NCI-H2196 treated with DMSO at 0.1 percent for 48 hours (cell line): Measurements from ENCODE around the gene VAV3.
A peak's percentile ranks its signal among the peaks of the same experiment; 100 is the strongest.
"Not testable (repeated sequence)": the region's sequence is repeated elsewhere in the genome, so short reads cannot be mapped to it uniquely, and the experiment has no call there.

ENCODE experiments used
- DNase-seq: peaks from one replicate; lab custom pipeline; 2025; ENCODE audit not compliant: unreplicated experiment; lab: John Stamatoyannopoulos, UW

VAV3 gene

GRCh38 chr1:107762751-107763390, 202.1 kb downstream of the VAV3 start:
- no peak for DNase-seq

- DNase-seq = no peak
Observed at GRCh38 chr1:107760065-107760464, 204.9 kb downstream of the VAV3 start.

GRCh38 chr1:107750364-107750959, 214.5 kb downstream of the VAV3 start:
- peak; percentile 6 for DNase-seq

GRCh38 chr1:107748531-107748930, 216.4 kb downstream of the VAV3 start:
- DNase-seq = no peak

GRCh38 chr1:107741242-107741641, 223.7 kb downstream of the VAV3 start:
- no peak for DNase-seq

GRCh38 chr1:107740579-107740978, 224.4 kb downstream of the VAV3 start:
- DNase-seq = no peak

GRCh38 chr1:107739651-107740050, 225.3 kb downstream of the VAV3 start:
- DNase-seq = no peak

- DNase-seq = no peak
Observed at GRCh38 chr1:107739201-107739600, 225.8 kb downstream of the VAV3 start.

- not testable (repeated sequence) for DNase-seq
Observed at GRCh38 chr1:107733401-107733800, 231.6 kb downstream of the VAV3 start.

GRCh38 chr1:107727866-107728265, 237.1 kb downstream of the VAV3 start:
- DNase-seq = no peak

GRCh38 chr1:107726860-107727259, 238.1 kb downstream of the VAV3 start:
- no peak for DNase-seq

GRCh38 chr1:107724648-107725047, 240.3 kb downstream of the VAV3 start:
- no peak for DNase-seq

GRCh38 chr1:107720210-107720609, 244.8 kb downstream of the VAV3 start:
- not testable (repeated sequence) for DNase-seq

- no peak for DNase-seq
Observed at GRCh38 chr1:107710005-107710404, 255.0 kb downstream of the VAV3 start.

GRCh38 chr1:107707111-107707510, 257.9 kb downstream of the VAV3 start:
- no peak for DNase-seq

- no peak for DNase-seq
Observed at GRCh38 chr1:107706182-107706581, 258.8 kb downstream of the VAV3 start.

GRCh38 chr1:107704911-107705310, 260.1 kb downstream of the VAV3 start:
- no peak for DNase-seq

- DNase-seq = no peak
Observed at GRCh38 chr1:107702946-107703571, 261.9 kb downstream of the VAV3 start.

GRCh38 chr1:107700651-107701050, 264.3 kb downstream of the VAV3 start:
- DNase-seq = not testable (repeated sequence)

GRCh38 chr1:107698161-107698560, 266.8 kb downstream of the VAV3 start:
- DNase-seq = no peak

- DNase-seq = no peak
Observed at GRCh38 chr1:107695341-107695740, 269.6 kb downstream of the VAV3 start.

- DNase-seq = no peak
Observed at GRCh38 chr1:107692580-107693345, 272.2 kb downstream of the VAV3 start.
